Stimulated activated CD4-positive, alpha-beta T cell treated with anti-CD3 and anti-CD28 coated beads, Interleukin-15, amount 100 ng/mL, for 1 hour (primary cell): ENCODE results near the gene NOTCH4.
"Not testable (repeated sequence)": the region's sequence is repeated elsewhere in the genome, so short reads cannot be mapped to it uniquely, and the experiment has no call there.

Experiments used
- DNase-seq, 2 donors: peaks; one replicate each; pipeline ENCODE4 v3.0.0-alpha.2; 2020; ENCODE audit warnings: low read depth in 1 of 2, low spot score in 1 of 2

The NOTCH4 gene

GRCh38 chr6:32218167-32218566 lies 5.7 kb downstream of the NOTCH4 start:
- no peak for DNase-seq

- no peak for DNase-seq
Measured at GRCh38 chr6:32216998-32217397, 6.9 kb downstream of the NOTCH4 start.

DNA sequence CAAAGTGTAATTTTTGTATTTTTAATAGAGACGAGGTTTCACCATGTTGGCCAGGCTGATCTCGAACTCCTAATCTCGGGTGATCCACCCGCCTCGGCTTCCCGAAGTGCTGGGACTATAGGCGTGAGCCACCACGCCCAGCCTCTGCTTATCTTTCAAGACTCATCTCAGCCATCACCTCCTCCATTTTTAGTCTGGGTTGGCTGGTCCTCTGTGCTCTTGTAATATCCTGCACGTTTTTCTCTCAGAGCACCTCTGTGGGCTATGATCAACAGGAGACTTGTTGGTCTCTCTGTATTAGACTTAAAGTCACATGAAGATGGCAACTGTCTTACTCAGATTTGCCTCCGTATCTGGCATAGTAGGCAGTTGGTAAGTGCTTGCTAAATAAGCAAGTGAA lies 7.6 kb downstream of the NOTCH4 start:
- no peak for DNase-seq

DNA sequence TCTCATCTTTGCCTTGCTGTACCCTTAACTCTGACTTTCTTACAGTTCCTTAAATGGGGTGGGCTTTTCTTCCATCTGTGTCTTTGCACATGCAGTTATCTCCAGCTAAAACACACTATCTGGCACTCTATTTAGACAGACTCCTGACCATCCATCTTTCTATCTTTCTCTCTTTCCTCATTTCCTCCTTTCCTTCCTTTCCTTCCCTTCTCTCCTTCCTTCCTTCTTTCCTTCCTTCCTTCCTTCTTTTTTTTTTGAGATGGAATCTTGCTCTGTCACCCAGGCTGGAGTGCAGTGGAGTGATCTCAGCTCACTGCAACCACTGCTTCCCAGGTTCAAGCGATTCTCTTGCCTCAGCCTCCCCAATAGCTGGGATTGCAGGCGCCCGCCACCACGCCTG lies 8.2 kb downstream of the NOTCH4 start:
- DNase-seq = no peak

- DNase-seq = no peak
Measured at GRCh38 chr6:32214126-32214525, 9.7 kb downstream of the NOTCH4 start.

GRCh38 chr6:32213649-32214048 lies 10.2 kb downstream of the NOTCH4 start:
- no peak for DNase-seq

DNA sequence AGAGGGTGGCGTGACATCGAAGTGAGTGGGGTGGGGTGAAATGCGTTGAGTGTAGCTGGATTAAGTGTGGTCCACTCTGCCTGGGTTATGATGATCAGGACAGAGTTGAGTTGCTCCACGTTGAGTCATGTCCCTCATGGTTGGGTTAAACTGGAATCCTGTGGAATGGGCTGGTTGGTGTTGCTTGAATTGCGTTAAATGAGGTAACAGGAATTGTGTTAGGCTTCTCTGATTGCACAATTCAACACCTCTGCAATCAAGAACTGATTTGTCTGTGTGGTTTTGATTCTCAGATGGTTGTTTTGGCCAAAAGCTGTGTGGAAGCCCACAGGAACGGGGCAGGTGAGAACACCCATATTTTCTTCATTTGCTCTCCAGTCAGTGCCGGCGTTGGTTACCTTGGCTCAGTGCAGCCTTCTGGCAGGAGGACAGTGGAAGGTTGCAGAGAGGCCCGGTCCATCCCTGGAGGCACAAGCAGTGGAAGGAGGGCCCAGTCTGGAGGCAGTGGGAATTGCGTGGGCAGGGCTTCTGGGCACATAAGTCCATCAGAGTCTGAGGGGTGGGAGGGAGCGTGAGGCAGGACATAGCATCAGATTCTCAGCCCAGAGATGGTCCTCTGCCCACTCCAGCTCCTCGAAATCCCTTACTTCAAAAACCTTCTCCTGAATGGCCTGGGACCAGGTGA lies 11.6 kb downstream of the NOTCH4 start:
- no peak for DNase-seq

- DNase-seq = not testable (repeated sequence)
Measured at GRCh38 chr6:32211432-32211831, 12.4 kb downstream of the NOTCH4 start.

GRCh38 chr6:32210191-32210601 lies 13.7 kb downstream of the NOTCH4 start:
- DNase-seq = no peak

DNA sequence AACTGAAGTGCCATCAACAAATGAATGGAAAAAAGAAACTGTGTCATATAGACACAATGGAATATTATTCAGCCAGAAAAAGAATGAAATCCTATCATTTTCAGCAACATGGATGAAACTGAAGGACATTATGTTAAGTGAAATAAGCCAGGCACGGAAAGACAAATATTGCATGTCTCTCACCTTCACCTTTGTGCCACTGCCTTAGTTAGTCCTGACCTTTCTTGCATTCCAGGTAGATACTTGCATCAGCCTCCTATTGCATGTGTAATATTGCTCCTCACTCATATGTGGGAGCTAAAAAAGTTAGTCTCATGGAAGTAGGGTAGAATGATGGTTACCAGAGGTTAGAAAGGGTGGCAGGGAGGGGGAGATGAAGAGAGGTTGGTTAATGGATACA lies 14.9 kb downstream of the NOTCH4 start:
- no peak for DNase-seq

GRCh38 chr6:32204268-32204715 lies 19.6 kb downstream of the NOTCH4 start:
- DNase-seq = no peak

GRCh38 chr6:32203426-32204267 lies 20.2 kb downstream of the NOTCH4 start:
- no peak for DNase-seq

- no peak for DNase-seq
Measured at GRCh38 chr6:32202186-32202585, 21.7 kb downstream of the NOTCH4 start.

DNA sequence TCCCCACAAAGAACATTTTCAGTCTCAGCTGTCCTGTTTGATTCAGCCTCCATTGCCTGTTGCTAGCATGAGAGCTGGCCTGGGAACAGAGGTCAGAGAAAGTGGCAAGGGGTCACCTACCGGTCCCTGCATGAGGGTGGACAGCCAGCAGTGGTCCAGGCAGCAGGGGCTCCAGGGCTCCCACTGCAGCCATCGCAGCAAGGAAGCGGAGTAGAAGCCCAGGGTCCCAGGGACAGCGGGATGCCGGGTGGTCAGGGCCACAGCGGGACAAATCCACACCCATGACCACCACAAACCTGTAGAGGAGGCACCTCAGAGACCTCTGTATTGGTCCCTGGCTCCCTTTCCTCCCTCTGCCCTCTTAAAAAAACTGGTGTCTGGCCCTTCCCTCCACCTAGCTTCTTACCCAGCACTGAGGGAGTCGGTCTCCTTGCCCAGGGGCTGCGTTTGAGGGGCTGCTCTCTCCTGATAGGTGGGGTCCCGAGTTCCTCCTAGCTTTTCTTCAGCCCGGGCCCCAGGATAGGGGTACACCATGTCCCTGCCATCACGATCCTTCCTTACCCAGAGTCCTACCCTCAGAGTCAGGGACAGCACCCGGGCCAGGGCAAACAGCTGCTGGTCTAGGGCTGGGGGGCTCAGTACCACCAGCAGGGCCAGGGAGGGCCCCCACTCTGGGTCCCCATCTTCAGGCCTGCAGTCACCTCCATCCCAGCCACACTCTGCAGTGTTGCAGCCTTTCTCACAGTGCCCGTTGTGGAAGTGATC lies 23.0 kb downstream of the NOTCH4 start:
- DNase-seq = no peak

DNA sequence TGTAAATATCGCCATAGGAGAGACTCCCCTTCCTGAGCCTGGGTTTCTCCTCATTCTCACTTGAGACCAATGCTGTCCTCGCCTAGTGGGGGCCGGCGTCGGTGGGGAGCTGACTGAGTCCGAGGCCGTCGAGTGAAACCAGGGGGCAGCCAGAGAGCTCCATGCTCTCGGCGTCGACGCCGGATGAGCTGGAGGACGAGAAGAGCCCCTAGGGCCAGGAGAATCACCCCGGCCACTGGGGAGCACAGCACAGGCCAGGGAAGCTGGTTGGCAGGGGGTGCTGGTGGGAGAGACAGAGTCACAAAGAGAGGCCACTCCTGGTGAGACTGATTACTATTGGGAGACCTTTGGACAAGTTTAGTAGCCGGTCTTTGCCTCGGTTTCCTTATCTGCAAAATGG lies 25.0 kb downstream of the NOTCH4 start:
- no peak for DNase-seq

DNA sequence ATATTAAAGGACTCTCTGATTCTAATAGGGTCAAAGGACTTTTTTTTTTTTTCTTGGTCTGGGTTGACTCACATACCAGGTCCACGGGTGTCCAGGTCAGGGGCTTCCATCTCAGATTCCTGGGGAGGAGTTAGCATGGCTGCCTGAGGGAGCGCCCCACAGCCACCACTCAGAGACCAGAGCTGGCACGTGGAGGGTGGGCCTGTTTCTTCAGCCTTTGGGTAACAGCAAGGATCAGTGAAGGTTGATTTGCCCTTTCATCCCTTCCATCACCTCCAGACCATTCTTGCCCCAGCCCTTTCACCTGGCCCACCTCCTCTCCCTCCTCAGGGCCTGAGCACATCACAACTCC lies 25.5 kb downstream of the NOTCH4 start:
- no peak for DNase-seq

- no peak for DNase-seq
Measured at GRCh38 chr6:32196682-32197616, 26.9 kb downstream of the NOTCH4 start.

GRCh38 chr6:32195902-32196681 lies 27.8 kb downstream of the NOTCH4 start:
- peak in 1 of 2 donors; percentile 24 for DNase-seq

GRCh38 chr6:32195652-32195901 lies 28.3 kb downstream of the NOTCH4 start:
- DNase-seq = peak; percentile 100
